OCI-LY3 (cell line): ENCODE data around the gene CELF1.

Experiments used
- H2AFZ ChIP-seq: fragments of 200-600, 300-600 bp; shearing (Covaris generic); 2 replicates; pipeline ENCODE4 v1.6.0; 2014; ENCODE audit warnings: antibody characterized with exemption, low read depth, low read length
- H3K27ac ChIP-seq: fragments of 200-600, 300-600 bp; sonication (generic); 2 replicates; pipeline ENCODE4 v1.5.1; 2014; ENCODE audit warnings: mild to moderate bottlenecking, low read length, moderate library complexity, mixed read lengths
- H3K27me3 ChIP-seq: fragments of 200-600, 300-600 bp; sonication (generic); 2 replicates; pipeline ENCODE4 v1.6.1; 2014; ENCODE audit warnings: low read depth, low read length, mixed read lengths
- H3K36me3 ChIP-seq: fragments of 200-600, 300-600 bp; sonication (generic); replicated peaks from 2 replicates; pipeline ENCODE3; 2014; ENCODE audit warnings: low read depth, low read length, mixed read lengths
- H3K4me1 ChIP-seq: fragments of 300-600, 200-600 bp; sonication (generic); 2 replicates; pipeline ENCODE4 v1.6.1; 2014; ENCODE audit warnings: low read length, mixed read lengths
- H3K4me2 ChIP-seq: fragments of 200-600, 300-600 bp; sonication (generic); 2 replicates; pipeline ENCODE4 v1.6.1; 2014; ENCODE audit warnings: low read length, mixed read lengths
- H3K4me3 ChIP-seq: fragments of 300-600, 200-600 bp; sonication (generic); 2 replicates; pipeline ENCODE4 v1.5.1; 2014; ENCODE audit warnings: antibody characterized with exemption, mild to moderate bottlenecking, low read length, moderate library complexity
- H3K79me2 ChIP-seq: fragments of 300-600, 200-600 bp; shearing (Covaris generic); 2 replicates; pipeline ENCODE4 v1.6.1; 2014; ENCODE audit warnings: mild to moderate bottlenecking, low read length, mixed read lengths
- H3K9ac ChIP-seq: fragments of 300-600, 200-600 bp; shearing (Covaris generic); 2 replicates; pipeline ENCODE4 v1.6.0; 2014; ENCODE audit warnings: mild to moderate bottlenecking, low read length, moderate library complexity
- H3K9me3 ChIP-seq: fragments of 200-600, 300-600 bp; shearing (Covaris generic); 2 replicates; pipeline ENCODE4 v1.6.1; 2014; ENCODE audit warnings: low read length, mixed read lengths; ENCODE audit not compliant: insufficient read depth
- H4K20me1 ChIP-seq: fragments of 200-600, 300-600 bp; sonication (generic); 2 replicates; pipeline ENCODE4 v1.6.1; 2016; ENCODE audit warnings: low read length, mixed read lengths; ENCODE audit not compliant: insufficient read depth
- EZH2phosphoT487 ChIP-seq: fragments of 200-600 bp; shearing (Covaris generic); IDR thresholded peaks from 2 replicates; pipeline ENCODE4 v1.6.1; 2018; ENCODE audit warnings: antibody characterized with exemption, mixed run types, low read depth
- TF ChIP-seq, protein P1 (sequence below): fragments of 200-600, 300-600 bp; sonication (generic); IDR thresholded peaks from 2 replicates; pipeline ENCODE4 v1.5.1; 2014; ENCODE audit warnings: antibody characterized with exemption, low read length, low read depth

CELF1 gene

DNA sequence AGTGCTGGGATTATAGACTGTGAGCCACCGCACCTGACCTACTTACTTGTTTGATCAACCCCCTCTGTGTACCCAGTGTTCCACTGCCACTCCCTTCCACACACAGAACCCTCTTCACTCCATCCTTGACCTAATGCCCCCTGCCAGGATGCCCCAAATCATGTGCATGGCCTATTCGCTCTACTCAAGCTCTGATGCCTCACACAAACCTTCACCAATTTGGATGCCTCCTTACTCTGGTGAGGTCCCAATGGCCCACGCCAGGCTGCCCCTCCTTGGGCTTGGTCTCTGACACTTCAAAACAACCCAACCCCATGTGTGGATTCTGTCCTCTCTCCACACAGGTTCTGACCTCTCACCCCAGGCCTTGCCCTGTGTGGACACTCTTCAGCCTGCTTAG lies 117.2 kb downstream of the CELF1 start:
- Histone ChIP-seq H3K27ac (no peak overlapping the region), H3K9ac (no peak overlapping the region), H3K4me1 (no peaks in the 10 kb centered on the region), H3K36me3 (no peaks in the 10 kb centered on the region), H4K20me1 (no peaks in the 10 kb centered on the region), H3K9me3 (no peaks in the 10 kb centered on the region), H3K4me2 (no peak overlapping the region), H2AFZ (no peak overlapping the region), H3K79me2 (no peaks in the 10 kb centered on the region), H3K4me3 (no peak overlapping the region), H3K27me3 (no peaks in the 10 kb centered on the region)
- TF ChIP-seq, protein P1, sequence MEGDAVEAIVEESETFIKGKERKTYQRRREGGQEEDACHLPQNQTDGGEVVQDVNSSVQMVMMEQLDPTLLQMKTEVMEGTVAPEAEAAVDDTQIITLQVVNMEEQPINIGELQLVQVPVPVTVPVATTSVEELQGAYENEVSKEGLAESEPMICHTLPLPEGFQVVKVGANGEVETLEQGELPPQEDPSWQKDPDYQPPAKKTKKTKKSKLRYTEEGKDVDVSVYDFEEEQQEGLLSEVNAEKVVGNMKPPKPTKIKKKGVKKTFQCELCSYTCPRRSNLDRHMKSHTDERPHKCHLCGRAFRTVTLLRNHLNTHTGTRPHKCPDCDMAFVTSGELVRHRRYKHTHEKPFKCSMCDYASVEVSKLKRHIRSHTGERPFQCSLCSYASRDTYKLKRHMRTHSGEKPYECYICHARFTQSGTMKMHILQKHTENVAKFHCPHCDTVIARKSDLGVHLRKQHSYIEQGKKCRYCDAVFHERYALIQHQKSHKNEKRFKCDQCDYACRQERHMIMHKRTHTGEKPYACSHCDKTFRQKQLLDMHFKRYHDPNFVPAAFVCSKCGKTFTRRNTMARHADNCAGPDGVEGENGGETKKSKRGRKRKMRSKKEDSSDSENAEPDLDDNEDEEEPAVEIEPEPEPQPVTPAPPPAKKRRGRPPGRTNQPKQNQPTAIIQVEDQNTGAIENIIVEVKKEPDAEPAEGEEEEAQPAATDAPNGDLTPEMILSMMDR: no peak
- no peak for TF ChIP-seq EZH2phosphoT487

DNA sequence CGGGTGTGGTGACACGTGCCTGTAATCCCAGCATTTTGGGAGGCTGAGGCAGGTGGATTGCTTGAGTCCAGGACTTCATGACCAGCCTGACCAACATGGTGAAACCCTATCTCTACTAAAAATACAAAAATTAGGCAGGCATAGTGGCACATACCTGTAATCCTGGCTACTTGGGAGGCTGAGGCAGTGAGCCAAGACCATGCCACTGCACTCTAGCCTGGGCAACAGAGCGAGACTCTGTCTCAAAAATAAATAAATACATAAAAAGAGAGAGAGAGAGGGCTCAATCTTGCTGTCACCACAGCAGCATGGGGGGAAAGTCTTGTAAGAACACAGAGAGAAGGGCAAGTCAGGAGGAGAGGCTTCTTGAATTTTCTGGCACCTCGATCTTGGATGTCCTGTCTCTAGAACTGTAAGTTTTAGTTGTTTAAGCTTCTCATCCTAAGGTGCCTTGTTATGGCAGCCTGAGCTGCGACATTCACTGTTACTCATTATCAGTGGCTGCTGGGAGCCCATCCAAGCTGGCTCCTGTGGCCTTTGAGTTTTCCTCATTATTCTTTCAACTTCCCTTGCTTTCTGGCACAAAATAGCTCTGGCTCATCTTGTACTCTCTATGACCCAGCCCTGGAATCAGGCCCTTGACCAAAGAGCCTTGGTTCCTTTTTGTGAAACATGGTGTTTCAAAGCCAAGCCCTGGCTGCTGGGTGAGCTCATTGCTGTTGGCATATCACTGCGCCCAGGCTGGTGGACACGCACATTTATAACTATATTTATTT lies 118.7 kb downstream of the CELF1 start:
- TF ChIP-seq, protein P1: no peak
- TF ChIP-seq EZH2phosphoT487: no peak
- Histone ChIP-seq H3K9ac (no peak overlapping the region), H3K4me2 (no peak overlapping the region), H2AFZ (no peak overlapping the region), H3K27me3 (no peaks in the 10 kb centered on the region), H3K27ac (no peak overlapping the region), H3K9me3 (no peaks in the 10 kb centered on the region), H4K20me1 (no peaks in the 10 kb centered on the region), H3K4me1 (no peaks in the 10 kb centered on the region), H3K4me3 (no peak overlapping the region), H3K79me2 (no peaks in the 10 kb centered on the region), H3K36me3 (no peaks in the 10 kb centered on the region)

DNA sequence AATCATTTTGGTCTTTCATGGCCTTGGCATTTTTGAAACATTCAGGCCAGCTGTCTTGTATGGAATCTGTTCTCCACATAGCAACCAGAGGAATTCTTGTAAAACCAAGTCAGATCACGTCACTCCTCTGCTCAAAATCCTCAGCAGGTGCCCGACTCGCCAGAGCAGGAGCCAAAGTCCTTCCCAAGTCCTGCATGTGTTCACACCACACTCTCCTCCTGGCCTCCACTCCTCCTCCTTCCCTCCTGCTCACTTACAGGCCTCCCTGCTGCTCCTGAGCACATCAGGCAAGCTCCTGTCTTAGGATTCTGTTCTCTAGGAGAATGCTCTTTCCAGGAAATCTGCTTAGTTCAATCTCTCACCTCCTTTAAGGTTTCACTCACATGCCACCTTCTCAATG lies 119.8 kb downstream of the CELF1 start:
- Histone ChIP-seq H3K4me2 (no peak overlapping the region), H3K9me3 (no peaks in the 10 kb centered on the region), H3K27ac (no peak overlapping the region), H3K4me3 (no peak overlapping the region), H3K9ac (no peak overlapping the region), H4K20me1 (no peaks in the 10 kb centered on the region), H3K79me2 (no peaks in the 10 kb centered on the region), H3K4me1 (no peaks in the 10 kb centered on the region), H3K27me3 (no peaks in the 10 kb centered on the region), H2AFZ (no peak overlapping the region), H3K36me3 (no peaks in the 10 kb centered on the region)
- TF ChIP-seq EZH2phosphoT487: no peak
- TF ChIP-seq, protein P1: no peak

DNA sequence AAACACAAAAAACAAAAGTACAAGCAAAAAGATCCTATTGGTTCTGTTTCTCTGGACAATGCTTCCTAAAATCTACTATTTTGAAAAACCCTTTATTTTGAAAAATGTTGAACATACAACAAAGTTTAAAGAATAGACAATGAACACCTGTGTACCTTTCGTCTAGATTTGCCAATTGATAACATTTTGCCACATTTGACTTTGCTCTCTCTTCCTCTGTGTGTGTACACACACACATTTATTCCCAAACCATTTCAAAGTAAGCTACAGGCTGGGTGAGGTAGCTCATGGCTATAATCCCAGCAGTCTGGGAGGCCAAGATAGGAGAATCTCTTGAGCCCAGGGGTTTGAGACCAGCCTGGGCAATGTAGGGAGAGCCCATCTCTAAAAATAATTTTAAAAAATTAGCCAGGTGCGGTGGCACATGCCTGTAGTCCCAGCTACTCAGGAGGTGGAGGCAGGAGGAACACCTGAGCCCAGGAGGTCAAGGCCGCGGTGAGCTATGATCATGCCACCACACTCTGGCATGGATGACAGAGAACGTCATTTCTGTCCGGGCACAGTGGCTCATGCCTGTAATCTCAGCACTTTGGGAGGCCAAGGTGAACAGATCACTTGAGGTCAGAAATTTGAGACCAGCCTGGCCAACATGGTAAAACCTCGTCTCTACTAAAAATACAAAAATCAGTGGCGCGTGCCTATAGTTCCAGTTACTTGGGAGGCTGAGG lies 121.4 kb downstream of the CELF1 start:
- Histone ChIP-seq H3K4me2 (no peak overlapping the region), H3K4me1 (peaks cover 3% of the 10 kb centered on the region; the same call in 1 of the 2 replicates), H3K4me3 (no peak overlapping the region), H3K79me2 (no peaks in the 10 kb centered on the region), H3K27me3 (no peaks in the 10 kb centered on the region), H3K9ac (no peak overlapping the region), H3K27ac (no peak overlapping the region), H3K9me3 (no peaks in the 10 kb centered on the region), H2AFZ (no peak overlapping the region), H4K20me1 (no peaks in the 10 kb centered on the region), H3K36me3 (no peaks in the 10 kb centered on the region)
- TF ChIP-seq EZH2phosphoT487: no peak
- TF ChIP-seq, protein P1: no peak
